ENCODE measurements around the gene FEZF2. TPM values are rescaled to one million over a fixed set of nuclear protein-coding genes. Genes with fewer than 3 reads are reported as not detected.

Gene FEZF2
- total and polyA plus RNA-seq, 2 of the 8 experiments (the other 6 are each of a cell fraction or from before 2014, with no cell fraction given): 0.06 TPM; not detected in 1

DNA sequence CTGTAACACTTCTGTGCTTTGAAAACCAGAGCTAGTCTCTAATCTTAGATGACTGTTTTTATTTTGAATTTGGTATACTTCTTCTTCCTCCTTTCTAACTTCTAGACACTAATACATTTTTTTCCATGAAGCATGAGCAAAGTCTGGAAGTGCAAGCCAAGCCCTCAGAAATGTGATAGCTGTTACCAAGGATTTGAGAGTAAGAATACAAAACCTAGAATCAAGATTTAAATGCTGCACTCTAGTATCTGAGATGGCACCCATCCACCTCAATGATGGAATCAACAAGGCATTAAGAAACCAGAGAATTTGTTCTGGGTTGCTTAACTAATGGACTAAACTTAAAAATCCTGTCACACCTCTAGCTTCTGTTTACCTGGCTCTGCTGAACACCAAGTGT is 9.2 kb downstream of the FEZF2 start:
- H3K36me3 ChIP-seq (ENCODE audit: control insufficient read depth in 2 of 4, insufficient read depth in 4 of 4, low read length in 3 of 4): no peaks in the 10 kb centered on the region
- no peak overlapping the region for H2AFZ ChIP-seq (ENCODE audit: low read length)
- H3K27me3 ChIP-seq (replicated peaks in 1 of 4; ENCODE audit: control insufficient read depth in 3 of 4, extremely low read depth in 1 of 4, insufficient read depth in 3 of 4, low read length in 3 of 4): peaks cover 38 to 65% (median 56%) of the 10 kb centered on the region in 4 experiments
- TF ChIP-seq EP300 (IDR thresholded peaks at IDR 0.05; ENCODE audit: borderline replicate concordance in 1 of 2, low read depth in 2 of 2, low read length in 2 of 2) (no peak), RAD21 (IDR thresholded peaks at IDR 0.05 in 1 of 2, conservative IDR thresholded peaks at IDR 0.05 in 1 of 2; ENCODE audit: low read depth in 2 of 2, low read length in 2 of 2) (no peak)
- no peak overlapping the region for H4K8ac ChIP-seq (ENCODE audit: extremely low read depth, insufficient read depth, low read length)
- peaks cover 2 to 3% of the 10 kb centered on the region in 2 experiments for H4K20me1 ChIP-seq (replicated peaks in 1 of 2; ENCODE audit: control insufficient read depth in 1 of 2, insufficient read depth in 2 of 2, low read length in 2 of 2)
- H4K91ac ChIP-seq (replicated peaks; ENCODE audit: insufficient read length, low read length): no peak overlapping the region
- no peak overlapping the region for H4K5ac ChIP-seq (ENCODE audit: insufficient read length, low read depth, low read length)
- H2BK20ac ChIP-seq (ENCODE audit: low read length): no peak overlapping the region
- H3K4me3 ChIP-seq (ENCODE audit: extremely low read depth in 1 of 4, insufficient read depth in 2 of 4, low read depth in 3 of 4, low read length in 4 of 4): no peak overlapping the region
- no peak overlapping the region for H3K56ac ChIP-seq (replicated peaks; ENCODE audit: insufficient read length, low read depth, low read length)
- no peaks in the 10 kb centered on the region for H3K79me1 ChIP-seq (ENCODE audit: low read depth, low read length)
- H3K79me2 ChIP-seq (ENCODE audit: control insufficient read depth in 1 of 2, insufficient read depth in 2 of 2, low read length in 2 of 2): no peaks in the 10 kb centered on the region
- H3K4me1 ChIP-seq (replicated peaks in 1 of 4; ENCODE audit: control insufficient read depth in 3 of 4, insufficient read depth in 4 of 4, low read length in 3 of 4): peaks cover 6 to 20% (median 16%) of the 10 kb centered on the region in 4 experiments; a peak in 6 of 7 replicates
- no peak overlapping the region for H3K4ac ChIP-seq (replicated peaks; ENCODE audit: insufficient read length, low read depth, low read length)
- H3K14ac ChIP-seq (ENCODE audit: insufficient read length): no peak overlapping the region
- no peak overlapping the region for H3K18ac ChIP-seq (ENCODE audit: extremely low read depth, low read length)
- H3K4me2 ChIP-seq (ENCODE audit: insufficient read depth in 1 of 2, low read depth in 2 of 2, low read length in 2 of 2): no peak overlapping the region
- no peak overlapping the region for H3K23ac ChIP-seq (ENCODE audit: insufficient read length)
- no peak overlapping the region for H3K27ac ChIP-seq (ENCODE audit: low read depth, low read length)
- FAIRE-seq: no peak
- ChIA-PET POLR2A (ENCODE audit: partially characterized antibody) (no interaction called here), CTCF (ENCODE audit: partially characterized antibody) (interaction anchor here (0.6 to 3.5 kb wide), 7 partner anchors 15 to 188 kb away, joined by 3 to 17 read pairs (median 4); no protein-coding TSS in a partner anchor)
- H2BK5ac ChIP-seq (ENCODE audit: low read depth, low read length): no peak overlapping the region
- peak in 1 of 2 experiments; percentile 3 for DNase-seq (ENCODE audit: low read depth in 1 of 2, low spot score in 2 of 2)
- no peak overlapping the region for H2AK5ac ChIP-seq (ENCODE audit: low read depth, low read length)
- no peak overlapping the region for H3K9ac ChIP-seq (replicated peaks in 1 of 4; ENCODE audit: extremely low read depth in 1 of 4, low read depth in 3 of 4, low read length in 3 of 4)
- H3K23me2 ChIP-seq (ENCODE audit: low read depth, low read length): peaks cover 4% of the 10 kb centered on the region; the same call in 1 of the 2 replicates
- H2BK15ac ChIP-seq (ENCODE audit: low read length): no peak overlapping the region
- no peak overlapping the region for H2BK120ac ChIP-seq (replicated peaks; ENCODE audit: low read depth, low read length)
- H2BK12ac ChIP-seq (ENCODE audit: low read depth, low read length): no peak overlapping the region
- no peaks in the 10 kb centered on the region for H3K9me3 ChIP-seq (ENCODE audit: insufficient read depth in 2 of 2, low read depth in 1 of 2, low read length in 1 of 2)
